Measurements from ENCODE around the gene ST6GALNAC2.
A peak's percentile ranks its signal among the peaks of the same experiment; 100 is the strongest.

GRCh38 chr17:76547642-76548202, 37.9 kb downstream of the ST6GALNAC2 start:
- TF ChIP-seq ZBTB49 (tag by site-specific recombination; IDR thresholded peaks at IDR 0.05; ENCODE audit: low read depth): no peak
- TF ChIP-seq ZNF175 (tag by site-specific recombination; IDR thresholded peaks at IDR 0.05): no peak
- TF ChIP-seq, protein P1, sequence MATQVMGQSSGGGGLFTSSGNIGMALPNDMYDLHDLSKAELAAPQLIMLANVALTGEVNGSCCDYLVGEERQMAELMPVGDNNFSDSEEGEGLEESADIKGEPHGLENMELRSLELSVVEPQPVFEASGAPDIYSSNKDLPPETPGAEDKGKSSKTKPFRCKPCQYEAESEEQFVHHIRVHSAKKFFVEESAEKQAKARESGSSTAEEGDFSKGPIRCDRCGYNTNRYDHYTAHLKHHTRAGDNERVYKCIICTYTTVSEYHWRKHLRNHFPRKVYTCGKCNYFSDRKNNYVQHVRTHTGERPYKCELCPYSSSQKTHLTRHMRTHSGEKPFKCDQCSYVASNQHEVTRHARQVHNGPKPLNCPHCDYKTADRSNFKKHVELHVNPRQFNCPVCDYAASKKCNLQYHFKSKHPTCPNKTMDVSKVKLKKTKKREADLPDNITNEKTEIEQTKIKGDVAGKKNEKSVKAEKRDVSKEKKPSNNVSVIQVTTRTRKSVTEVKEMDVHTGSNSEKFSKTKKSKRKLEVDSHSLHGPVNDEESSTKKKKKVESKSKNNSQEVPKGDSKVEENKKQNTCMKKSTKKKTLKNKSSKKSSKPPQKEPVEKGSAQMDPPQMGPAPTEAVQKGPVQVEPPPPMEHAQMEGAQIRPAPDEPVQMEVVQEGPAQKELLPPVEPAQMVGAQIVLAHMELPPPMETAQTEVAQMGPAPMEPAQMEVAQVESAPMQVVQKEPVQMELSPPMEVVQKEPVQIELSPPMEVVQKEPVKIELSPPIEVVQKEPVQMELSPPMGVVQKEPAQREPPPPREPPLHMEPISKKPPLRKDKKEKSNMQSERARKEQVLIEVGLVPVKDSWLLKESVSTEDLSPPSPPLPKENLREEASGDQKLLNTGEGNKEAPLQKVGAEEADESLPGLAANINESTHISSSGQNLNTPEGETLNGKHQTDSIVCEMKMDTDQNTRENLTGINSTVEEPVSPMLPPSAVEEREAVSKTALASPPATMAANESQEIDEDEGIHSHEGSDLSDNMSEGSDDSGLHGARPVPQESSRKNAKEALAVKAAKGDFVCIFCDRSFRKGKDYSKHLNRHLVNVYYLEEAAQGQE (tag by site-specific recombination; IDR thresholded peaks at IDR 0.05): no peak
- TF ChIP-seq ZNF324 (tag by site-specific recombination; IDR thresholded peaks at IDR 0.05): no peak
- TF ChIP-seq ZNF140 (tag by site-specific recombination; IDR thresholded peaks at IDR 0.05): no peak
- no peak for TF ChIP-seq ZNF510 (tag by site-specific recombination; IDR thresholded peaks at IDR 0.05; ENCODE audit: insufficient replicate concordance)
- TF ChIP-seq CTCF (tag by site-specific recombination; IDR thresholded peaks at IDR 0.05): peak; percentile 8; the same call in 1 of the 2 replicates
- TF ChIP-seq, protein P2, sequence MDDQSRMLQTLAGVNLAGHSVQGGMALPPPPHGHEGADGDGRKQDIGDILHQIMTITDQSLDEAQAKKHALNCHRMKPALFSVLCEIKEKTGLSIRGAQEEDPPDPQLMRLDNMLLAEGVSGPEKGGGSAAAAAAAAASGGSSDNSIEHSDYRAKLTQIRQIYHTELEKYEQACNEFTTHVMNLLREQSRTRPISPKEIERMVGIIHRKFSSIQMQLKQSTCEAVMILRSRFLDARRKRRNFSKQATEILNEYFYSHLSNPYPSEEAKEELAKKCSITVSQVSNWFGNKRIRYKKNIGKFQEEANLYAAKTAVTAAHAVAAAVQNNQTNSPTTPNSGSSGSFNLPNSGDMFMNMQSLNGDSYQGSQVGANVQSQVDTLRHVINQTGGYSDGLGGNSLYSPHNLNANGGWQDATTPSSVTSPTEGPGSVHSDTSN (CRISPR knock-in tag; IDR thresholded peaks at IDR 0.05): no peak
- no peak for TF ChIP-seq KLF7 (tag by site-specific recombination; IDR thresholded peaks at IDR 0.05; ENCODE audit: borderline replicate concordance)
- TF ChIP-seq MYNN (tag by site-specific recombination; IDR thresholded peaks at IDR 0.05; ENCODE audit: borderline replicate concordance): 0 out of 2 replicates have a peak, but pooled peaks have one; percentile 16
- no peak for TF ChIP-seq ZBTB26 (tag by site-specific recombination; optimal IDR thresholded peaks at IDR 0.05)
- no peak; the same call in none of the 2 replicates for TF ChIP-seq ZBTB48 (tag by site-specific recombination; IDR thresholded peaks at IDR 0.05)
- no peak for TF ChIP-seq ZBTB10 (tag by site-specific recombination; IDR thresholded peaks at IDR 0.05)
